ENCODE data around the gene LRRFIP1. TPM values are rescaled to one million over a fixed set of nuclear protein-coding genes. Genes with fewer than 3 reads are reported as not detected.
A peak's percentile ranks its signal among the peaks of the same experiment; 100 is the strongest.

The LRRFIP1 gene
- total and polyA plus RNA-seq, 12 donors, result 91.5 to 132 (median 110) TPM

- no peaks in the 10 kb centered on the region for H3K9me3 ChIP-seq
- H3K36me3 ChIP-seq, result no peaks in the 10 kb centered on the region
- TF ChIP-seq CTCF (IDR thresholded peaks at IDR 0.05), result no peak
- intact Hi-C loops (cut with DNase I), result loop anchor here in 7 of 10 donors (2.0 to 10.0 kb wide), 8 partner anchors 43 to 85 kb away; partner anchors contain the start of genes LRRFIP1 (in 2 of the 7) and RAB17 (in 2 of the 7)
- H3K27ac ChIP-seq, result peak overlapping the region; percentile 57 to 92 (median 80)
- 32 to 38% methylated on average over 21 of the region's 21 CpGs for WGBS, 2 donors
- DNase-seq (peak; percentile 49 to 86), ATAC-seq (peak; percentile 62 to 85 (median 82))
- H3K27me3 ChIP-seq, result no peaks in the 10 kb centered on the region
- no peak overlapping the region for H3K4me3 ChIP-seq
- H3K4me1 ChIP-seq, result peaks cover 20 to 66% (median 51%) of the 10 kb centered on the region in 9 donors
Measured at GRCh38 chr2:237669628-237670392, 42.4 kb downstream of the LRRFIP1 start.

GRCh38 chr2:237670641-237671040 lies 43.3 kb downstream of the LRRFIP1 start:
- Histone ChIP-seq H3K27me3 (no peaks in the 10 kb centered on the region), H3K4me3 (no peak overlapping the region), H3K36me3 (no peaks in the 10 kb centered on the region), H3K27ac (peak overlapping the region; percentile 57 to 92 (median 80)), H3K9me3 (no peaks in the 10 kb centered on the region), H3K4me1 (peaks cover 23 to 74% (median 60%) of the 10 kb centered on the region in 9 donors)
- ATAC-seq (peak in 4 of 8 donors; percentile 2 to 14 (median 6)), DNase-seq (peak in 1 of 2 donors; percentile 72)
- TF ChIP-seq CTCF (IDR thresholded peaks at IDR 0.05), result no peak
- intact Hi-C loops (cut with DNase I), result loop anchor here in 5 of 10 donors (5.0 kb wide), 4 partner anchors 43 to 78 kb away; partner anchors contain the start of genes LRRFIP1 (in 1 of the 5) and RAB17 (in 1 of the 5)
- 28 to 38% methylated on average over 14 of the region's 14 CpGs for WGBS, 2 donors

GRCh38 chr2:237671466-237672138 lies 44.2 kb downstream of the LRRFIP1 start:
- no peaks in the 10 kb centered on the region for H3K27me3 ChIP-seq
- no peak overlapping the region for H3K4me3 ChIP-seq
- no peak for TF ChIP-seq CTCF (IDR thresholded peaks at IDR 0.05)
- no peaks in the 10 kb centered on the region for H3K36me3 ChIP-seq
- no peak for ATAC-seq
- WGBS, 2 donors, result 78 to 79% methylated on average over 7 of the region's 7 CpGs
- peak overlapping the region in 9 of 10 donors; percentile 5 to 92 (median 80) for H3K27ac ChIP-seq
- DNase-seq, result no peak
- H3K4me1 ChIP-seq, result peaks cover 26 to 83% (median 69%) of the 10 kb centered on the region in 9 donors
- no peaks in the 10 kb centered on the region for H3K9me3 ChIP-seq
- intact Hi-C loops (cut with DNase I), result loop anchor here in 7 of 10 donors (2.0 to 5.0 kb wide), 6 partner anchors 44 to 79 kb away; partner anchors contain the start of genes LRRFIP1 (in 1 of the 7) and RAB17 (in 1 of the 7)

- no peak for DNase-seq
- H3K27ac ChIP-seq, result peak overlapping the region in 5 of 10 donors; percentile 84 to 92 (median 89)
- no peaks in the 10 kb centered on the region for H3K27me3 ChIP-seq
- no peaks in the 10 kb centered on the region for H3K36me3 ChIP-seq
- intact Hi-C loops (cut with DNase I), result loop anchor here in 9 of 10 donors (1.0 to 5.0 kb wide), 7 partner anchors 45 to 80 kb away; partner anchors contain the start of genes LRRFIP1 (in 1 of the 9) and RAB17 (in 1 of the 9)
- TF ChIP-seq CTCF (IDR thresholded peaks at IDR 0.05), result no peak
- no peak for ATAC-seq
- no peaks in the 10 kb centered on the region for H3K9me3 ChIP-seq
- 71 to 75% methylated on average over 8 of the region's 8 CpGs for WGBS, 2 donors
- H3K4me3 ChIP-seq, result no peak overlapping the region
- peaks cover 31 to 94% (median 81%) of the 10 kb centered on the region in 9 donors for H3K4me1 ChIP-seq
Measured at GRCh38 chr2:237672731-237673129, 45.3 kb downstream of the LRRFIP1 start.
